Heart right ventricle (tissue), 16 donors: ENCODE data around the gene IL17RE. TPM values are rescaled to one million over a fixed set of nuclear protein-coding genes. Genes with fewer than 3 reads are reported as not detected.
"Not testable (repeated sequence)": the region's sequence is repeated elsewhere in the genome, so short reads cannot be mapped to it uniquely, and the experiment has no call there.

Source experiments
- ATAC-seq, 8 donors: fragments of 200-7000 bp; cut with Tn5 transposase; one replicate each; pipeline ENCODE4 v1.9.1; 2020; ENCODE audit warnings: mild to moderate bottlenecking in 8 of 8, moderate library complexity in 8 of 8, moderate number of reproducible peaks in 1 of 8
- DNase-seq, 2 donors: peaks; one replicate each; pipeline ENCODE4 v3.0.0-alpha.2; 2020
- H3K27ac ChIP-seq, 10 donors: fragments of 200-600 bp; sonication (generic) in 2 of 10; one replicate each; pipeline versions ENCODE4 v1.5.0 to v1.8.0; 2020 to 2022; ENCODE audit warnings: mild to moderate bottlenecking in 3 of 10
- H3K27me3 ChIP-seq, 7 donors: fragments of 200-600 bp; one replicate each; pipeline ENCODE4 v1.8.0; 2021 to 2022; ENCODE audit warnings: mild to moderate bottlenecking in 2 of 7
- H3K36me3 ChIP-seq, 9 donors: fragments of 200-600 bp; sonication (generic) in 1 of 9; one replicate each; pipeline versions ENCODE4 v1.5.0 to v1.8.0; 2020 to 2022; ENCODE audit warnings: mild to moderate bottlenecking in 2 of 9
- H3K4me1 ChIP-seq, 9 donors: fragments of 200-600 bp; sonication (generic) in 1 of 9; one replicate each; pipeline versions ENCODE4 v1.5.0 to v1.8.0; 2020 to 2022; ENCODE audit warnings: mild to moderate bottlenecking in 4 of 9
- H3K4me3 ChIP-seq, 10 donors: fragments of 200-600 bp; sonication (generic) in 2 of 10; one replicate each; pipeline versions ENCODE4 v1.5.0 to v1.8.0; 2020 to 2022; ENCODE audit warnings: mild to moderate bottlenecking in 7 of 10, moderate library complexity in 2 of 10
- H3K9me3 ChIP-seq, 11 donors: fragments of 200-600 bp in 10 of 11; sonication (generic) in 2 of 11; one replicate each; pipeline versions ENCODE4 v1.5.0 to v1.8.0; 2013 to 2022; ENCODE audit warnings: mild to moderate bottlenecking in 2 of 11, control low read depth in 1 of 11, moderate library complexity in 1 of 11
- CTCF ChIP-seq, 9 donors: fragments of 200-600 bp; sonication (generic) in 2 of 9; IDR thresholded peaks; one replicate each; pipeline versions ENCODE4 v1.5.0 to v1.8.0; 2021 to 2022; ENCODE audit warnings: antibody characterized with exemption in 9 of 9, mild to moderate bottlenecking in 5 of 9, moderate library complexity in 1 of 9
- WGBS, 2 donors: extraction: QIAGEN DNeasy Blood & Tissue Kit; methylation state at CpG; one replicate each; pipeline ENCODE4 v1.1.7; 2013; ENCODE audit warnings: inconsistent platforms in 1 of 2; 5-methylcytosine and 5-hydroxymethylcytosine counted together
- intact Hi-C, 10 donors: fragments of 100-400 bp; cut with DNase I; formaldehyde crosslinking; loops; one replicate each; pipeline versions ENCODE4 v1.11.1 to v1.14.2; 2022
- polyA plus RNA-seq, 2 donors: library from polyadenylated mRNA; stranded (reverse); fragments of 200-250 nt; gene quantifications; one replicate each; pipeline ENCODE4 v1.2.3, GENCODE V29; 2013
- total RNA-seq, 10 donors: library from RNA; stranded (reverse); fragmentation: NEBNext Ultra II Directional in 3 of 10; extraction: Animal tissue kit (Norgen Biotek cat#: 25700) in 3 of 10; gene quantifications; one replicate each; pipeline versions ENCODE4 v1.2.1 to v1.2.4, GENCODE V29; 2021 to 2023
- donor health status: Arrhythmogenic right ventricular cardiomyopathy.
- donor health status: ischemic (EF 13 %, LVEDD 7.1; RV severe dilation, severe dysfunction).
- donor health status: healthy with polysubstance abuse.
- donor health status: DM: no; HTN: yes; CAD: no.
- donor health status: DM: no; HTN: no; CAD: no.
- donor health status: ischemic (EF 25% LVEDD 6.9; RV normal size, moderate dysfunction).
- donor health status: ischemic (EF 25% LVEDD 5.7; RV mildly dilated, moderate dysfunction).
- donor health status: healthy.
- donor health status: DM: yes; HTN: yes; CAD: no.
- donor health status: Ischemic cardiomyopathy.
- donor health status: ischemic (EF 35%, LVEDD 5.7; RV mildly dilated, moderate dysfunction).
- donor health status: nonischemic (EF 11% LVEDD 7.7; RV severe dilation, severe dysfunction).
- donor health status: DM: yes; HTN: yes; CAD: no.
- donor health status: PGD.
- donor health status: ischemic (EF 29% LVEDD 5.4; RV normal size, mild dysfunction).
- donor health status: nonischemic (EF 23%, LVEDD 6.1; RV moderate dilation, normal function).

Gene IL17RE
- total and polyA plus RNA-seq, 12 donors: 0.16 to 2.3 (median 1.00) TPM

DNA sequence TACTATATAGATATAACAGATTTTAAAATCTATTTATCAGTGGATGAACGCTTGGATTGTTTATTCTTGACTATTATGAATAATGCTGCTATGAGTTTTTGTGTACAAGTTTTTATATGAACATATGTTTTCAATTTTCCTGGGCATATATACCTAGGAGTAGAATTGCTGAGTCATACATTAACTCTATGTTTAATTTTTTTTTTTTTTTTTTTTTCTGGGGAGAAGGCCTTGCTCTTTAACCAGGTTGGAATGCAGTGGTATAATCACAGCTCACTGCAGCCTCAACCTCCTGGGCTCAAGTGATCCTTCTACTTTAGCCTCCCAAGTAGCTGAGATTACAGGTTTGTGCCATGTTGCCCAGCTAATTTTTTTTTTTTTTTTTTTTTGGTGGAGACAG lies 31.7 kb upstream of the IL17RE start:
- ATAC-seq (no peak), DNase-seq (no peak)
- no peaks in the 10 kb centered on the region for H3K9me3 ChIP-seq
- no peaks in the 10 kb centered on the region for H3K4me1 ChIP-seq
- TF ChIP-seq CTCF (IDR thresholded peaks at IDR 0.05): no peak
- intact Hi-C loops: no loop called here
- no peaks in the 10 kb centered on the region for H3K27me3 ChIP-seq
- H3K36me3 ChIP-seq: no peaks in the 10 kb centered on the region
- no peak overlapping the region for H3K27ac ChIP-seq
- 44% methylated on average over 1 of the region's 1 CpG for WGBS, 2 donors
- no peak overlapping the region for H3K4me3 ChIP-seq

DNA sequence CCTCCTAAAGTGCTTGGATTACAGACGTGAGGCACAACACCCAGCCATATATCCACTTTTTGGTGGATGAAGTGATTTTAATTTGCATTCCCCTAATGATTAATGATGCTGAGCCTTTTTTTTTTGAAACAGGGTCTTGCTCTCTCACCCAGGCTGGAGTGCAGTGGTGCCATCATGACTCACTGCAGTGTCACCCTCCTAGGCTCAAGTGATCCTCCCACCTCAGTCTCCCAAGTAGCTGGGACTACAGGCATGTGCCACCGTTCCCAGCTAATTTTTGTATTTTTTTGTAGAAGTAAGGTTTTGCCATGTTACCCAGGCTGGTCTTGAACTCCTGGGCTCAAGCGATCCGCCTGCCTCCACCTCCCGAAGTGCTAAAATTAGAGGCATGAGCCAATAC lies 30.6 kb upstream of the IL17RE start:
- H3K4me3 ChIP-seq, ATAC-seq, H3K4me1 ChIP-seq, H3K27me3 ChIP-seq, H3K27ac ChIP-seq, DNase-seq, H3K9me3 ChIP-seq, intact Hi-C loops, H3K36me3 ChIP-seq: not testable (repeated sequence)
- 94 to 95% methylated on average over 5 of the region's 5 CpGs for WGBS, 2 donors

- H3K27me3 ChIP-seq: no peaks in the 10 kb centered on the region
- no peaks in the 10 kb centered on the region for H3K9me3 ChIP-seq
- no peaks in the 10 kb centered on the region for H3K4me1 ChIP-seq
- H3K36me3 ChIP-seq: no peaks in the 10 kb centered on the region
- ATAC-seq: no peak
- intact Hi-C loops: no loop called here
- no peak for DNase-seq
- no peak overlapping the region for H3K4me3 ChIP-seq
- no peak for TF ChIP-seq CTCF (IDR thresholded peaks at IDR 0.05)
- no peak overlapping the region for H3K27ac ChIP-seq
These were observed 27.2 kb upstream of the IL17RE start for GRCh38 chr3:9875448-9875847.

DNA sequence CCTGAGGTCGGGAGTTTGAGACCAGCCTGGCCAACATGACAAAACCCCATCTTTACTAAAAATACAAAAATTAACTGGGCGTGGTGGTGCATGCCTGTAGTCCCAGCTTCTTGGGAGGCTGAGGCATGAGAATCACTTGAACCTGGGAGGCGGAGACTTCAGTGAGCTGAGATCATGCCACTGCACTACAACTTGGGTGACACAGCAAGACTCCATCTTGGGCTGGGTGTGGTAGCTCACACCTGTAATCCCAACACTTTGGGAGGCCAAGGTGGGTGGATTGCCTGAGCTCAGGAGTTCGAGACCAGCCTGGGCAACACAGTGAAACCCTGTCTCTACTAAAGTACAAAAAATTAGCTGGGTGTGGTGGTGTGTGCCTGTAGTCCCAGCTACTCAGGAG lies 26.4 kb upstream of the IL17RE start:
- H3K4me1 ChIP-seq, ATAC-seq, intact Hi-C loops, H3K4me3 ChIP-seq, H3K27me3 ChIP-seq, H3K36me3 ChIP-seq, H3K9me3 ChIP-seq, H3K27ac ChIP-seq, DNase-seq: not testable (repeated sequence)
- 85 to 90% methylated on average over 4 of the region's 4 CpGs for WGBS, 2 donors

DNA sequence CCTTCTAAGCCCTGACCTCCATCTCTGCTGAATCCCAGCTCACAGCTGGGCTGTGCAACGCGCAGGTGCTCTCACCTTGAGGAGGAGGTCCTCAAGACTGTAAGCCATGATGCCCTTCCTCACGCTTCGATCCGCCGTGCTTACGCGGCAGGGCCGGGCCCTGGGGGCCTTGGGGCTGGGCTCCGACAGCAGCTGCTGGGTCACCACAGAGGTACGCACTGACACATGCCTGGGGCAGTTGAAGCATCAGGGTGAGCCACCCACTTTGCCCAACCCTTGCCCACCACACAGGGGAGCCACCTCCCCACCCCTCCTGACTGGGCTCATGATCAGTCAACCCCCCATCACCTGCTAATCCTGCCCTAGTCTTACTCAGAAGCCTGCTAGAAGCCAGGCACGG lies 25.7 kb upstream of the IL17RE start:
- no peaks in the 10 kb centered on the region for H3K36me3 ChIP-seq
- H3K27ac ChIP-seq: no peak overlapping the region
- intact Hi-C loops: no loop called here
- H3K4me1 ChIP-seq: no peaks in the 10 kb centered on the region
- no peaks in the 10 kb centered on the region for H3K9me3 ChIP-seq
- 90 to 93% methylated on average over 12 of the region's 12 CpGs for WGBS, 2 donors
- no peak overlapping the region for H3K4me3 ChIP-seq
- no peaks in the 10 kb centered on the region for H3K27me3 ChIP-seq
- peak in 2 of 8 donors; percentile 22 to 34 for ATAC-seq
- no peak for DNase-seq
- no peak for TF ChIP-seq CTCF (IDR thresholded peaks at IDR 0.05)

DNA sequence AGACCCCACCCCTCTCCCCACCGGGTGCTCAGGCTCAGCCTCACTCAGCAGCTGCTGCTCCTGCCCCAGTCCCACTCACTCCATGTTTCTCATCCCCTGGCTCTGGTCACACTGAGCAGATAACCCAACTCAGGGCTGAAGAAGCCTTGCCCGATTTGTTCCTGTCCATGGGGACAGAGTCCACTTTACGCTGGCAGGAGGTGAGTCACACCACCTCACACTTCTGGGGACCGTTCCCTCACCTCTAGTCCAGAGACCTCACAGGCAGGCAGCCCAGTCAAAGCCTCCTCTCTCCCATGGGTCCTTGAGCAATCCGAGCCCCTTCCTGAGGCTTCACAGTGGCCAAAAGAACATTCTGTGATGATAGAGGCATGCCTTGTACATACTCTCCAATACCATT lies 23.9 kb upstream of the IL17RE start:
- no peaks in the 10 kb centered on the region for H3K4me1 ChIP-seq
- TF ChIP-seq CTCF (IDR thresholded peaks at IDR 0.05): no peak
- DNase-seq (no peak), ATAC-seq (peak in 1 of 8 donors; percentile 45)
- no peaks in the 10 kb centered on the region for H3K36me3 ChIP-seq
- 67 to 70% methylated on average over 5 of the region's 5 CpGs for WGBS, 2 donors
- H3K27ac ChIP-seq: no peak overlapping the region
- H3K4me3 ChIP-seq: no peak overlapping the region
- H3K9me3 ChIP-seq: no peaks in the 10 kb centered on the region
- no peaks in the 10 kb centered on the region for H3K27me3 ChIP-seq
- intact Hi-C loops: no loop called here
